Activated CD4-positive, alpha-beta T cell treated with anti-CD3 and anti-CD28 coated beads, Interleukin-2, Interleukin-4, amounts not matched to agents 100 ng/mL and 50 ng/mL, durations not matched to agents 16 hours and 8 hours (primary cell): ENCODE measurements around the gene TTC39A.
"Not testable (repeated sequence)": the region's sequence is repeated elsewhere in the genome, so short reads cannot be mapped to it uniquely, and the experiment has no call there.

Experiments used
- DNase-seq: peaks from one replicate; pipeline ENCODE4 v3.0.0-alpha.2; 2020; ENCODE audit warnings: low spot score

TTC39A gene

GRCh38 chr1:51336711-51337110 lies 6.3 kb upstream of the TTC39A start:
- DNase-seq = no peak

GRCh38 chr1:51336004-51336403 lies 5.6 kb upstream of the TTC39A start:
- DNase-seq = no peak

GRCh38 chr1:51331206-51332100 lies 1.1 kb upstream of the TTC39A start:
- DNase-seq = no peak

- no peak for DNase-seq
Observed at GRCh38 chr1:51329443-51330325, 678 bp downstream of the TTC39A start.

- no peak for DNase-seq
Observed at GRCh38 chr1:51328926-51329325, 1.4 kb downstream of the TTC39A start.

- no peak for DNase-seq
Observed at GRCh38 chr1:51328279-51328678, 2.1 kb downstream of the TTC39A start.

- no peak for DNase-seq
Observed at GRCh38 chr1:51327386-51327785, 3.0 kb downstream of the TTC39A start.

- no peak for DNase-seq
Observed at GRCh38 chr1:51326839-51327238, 3.5 kb downstream of the TTC39A start.

- no peak for DNase-seq
Observed at GRCh38 chr1:51325878-51326755, 4.2 kb downstream of the TTC39A start.

GRCh38 chr1:51325391-51325790 lies 5.0 kb downstream of the TTC39A start:
- DNase-seq = no peak

GRCh38 chr1:51325011-51325385 lies 5.4 kb downstream of the TTC39A start:
- DNase-seq = not testable (repeated sequence)

GRCh38 chr1:51324251-51325010 lies 5.9 kb downstream of the TTC39A start:
- no peak for DNase-seq

- DNase-seq = no peak
Observed at GRCh38 chr1:51323778-51324177, 6.6 kb downstream of the TTC39A start.

- DNase-seq = no peak
Observed at GRCh38 chr1:51322417-51323101, 7.8 kb downstream of the TTC39A start.

- no peak for DNase-seq
Observed at GRCh38 chr1:51321924-51322280, 8.5 kb downstream of the TTC39A start.

GRCh38 chr1:51320967-51321923 lies 9.1 kb downstream of the TTC39A start:
- DNase-seq = no peak

GRCh38 chr1:51317798-51318197 lies 12.6 kb downstream of the TTC39A start:
- no peak for DNase-seq

- DNase-seq = no peak
Observed at GRCh38 chr1:51316846-51317120, 13.6 kb downstream of the TTC39A start.

GRCh38 chr1:51316113-51316845 lies 14.1 kb downstream of the TTC39A start:
- no peak for DNase-seq
